SK-N-SH treated with all-trans-retinoic acid at 6 μM for 48 hours (cell line): ENCODE data around the gene CORT.

Experiments used
- ATAC-seq: fragments of 200-7000 bp; cut with Tn5 transposase; 3 replicates; pipeline ENCODE4 v1.9.1; 2020; ENCODE audit warnings: mild to moderate bottlenecking, moderate library complexity
- ARNTL ChIP-seq: fragments of 450-650 bp; formaldehyde crosslinking; IDR thresholded peaks from 2 replicates; pipeline ENCODE4 v1.5.0; 2020; ENCODE audit warnings: low read depth, mild to moderate bottlenecking, moderate library complexity, borderline replicate concordance
- BACH2 ChIP-seq: fragments of 250-450 bp; sonication (Bioruptor Pico); IDR thresholded peaks from 2 replicates; pipeline ENCODE4 v1.9.0; 2021; ENCODE audit warnings: mild to moderate bottlenecking, borderline replicate concordance
- CSDC2 ChIP-seq: fragments of 250-450 bp; sonication (Bioruptor Pico); IDR thresholded peaks from 2 replicates; pipeline ENCODE4 v1.5.0; 2020; ENCODE audit warnings: mild to moderate bottlenecking, moderate library complexity
- CSRNP3 ChIP-seq: fragments of 250-450 bp; sonication (Bioruptor Pico); IDR thresholded peaks from 2 replicates; pipeline ENCODE4 v1.5.1; 2021; ENCODE audit warnings: mild to moderate bottlenecking, moderate library complexity
- ESRRG ChIP-seq: fragments of 250-450 bp; sonication (Bioruptor Pico); IDR thresholded peaks from 2 replicates; pipeline ENCODE4 v1.6.1; 2021; ENCODE audit warnings: mild to moderate bottlenecking
- GLIS3 ChIP-seq: fragments of 250-450 bp; sonication (Bioruptor Pico); IDR thresholded peaks from 2 replicates; pipeline ENCODE4 v1.5.0; 2020; ENCODE audit warnings: mild to moderate bottlenecking, moderate library complexity
- POU6F1 ChIP-seq: fragments of 250-450 bp; sonication (Bioruptor Pico); IDR thresholded peaks from 2 replicates; pipeline ENCODE4 v1.8.0; 2021; ENCODE audit warnings: low read depth, mild to moderate bottlenecking, moderate library complexity, borderline replicate concordance
- PPARA ChIP-seq: fragments of 250-450 bp; sonication (Bioruptor Pico); IDR thresholded peaks from 2 replicates; pipeline ENCODE4 v1.5.0; 2020; ENCODE audit warnings: mild to moderate bottlenecking, borderline replicate concordance
- RARB ChIP-seq: fragments of 250-450 bp; sonication (Bioruptor Pico); IDR thresholded peaks from 2 replicates; pipeline ENCODE4 v1.8.0; 2021; ENCODE audit warnings: mild to moderate bottlenecking, moderate library complexity
- SNAI2 ChIP-seq: fragments of 250-450 bp; sonication (Bioruptor Pico); IDR thresholded peaks from 2 replicates; pipeline ENCODE4 v1.5.0; 2020; ENCODE audit warnings: mild to moderate bottlenecking, moderate library complexity
- TOX ChIP-seq: fragments of 250-450 bp; sonication (Bioruptor Pico); IDR thresholded peaks from 2 replicates; pipeline ENCODE4 v1.8.0; 2021; ENCODE audit warnings: mild to moderate bottlenecking, moderate library complexity, borderline replicate concordance
- ZC3H10 ChIP-seq: fragments of 250-450 bp; sonication (Bioruptor Pico); IDR thresholded peaks from 2 replicates; pipeline ENCODE4 v1.5.1; 2021; ENCODE audit warnings: mild to moderate bottlenecking, moderate library complexity
- ZNF565 ChIP-seq: fragments of 450-650 bp; formaldehyde crosslinking; conservative IDR thresholded peaks from 2 replicates; pipeline ENCODE4 v1.5.0; 2020; ENCODE audit warnings: low read depth, mild to moderate bottlenecking, moderate library complexity
- ZNF8 ChIP-seq: fragments of 450-650 bp; formaldehyde crosslinking; IDR thresholded peaks from 2 replicates; pipeline ENCODE4 v1.5.0; 2020; ENCODE audit warnings: mild to moderate bottlenecking, moderate library complexity
- TF ChIP-seq, protein P1 (sequence below): fragments of 250-450 bp; sonication (Bioruptor Pico); IDR thresholded peaks from 2 replicates; pipeline ENCODE4 v1.8.0; 2020; ENCODE audit warnings: mild to moderate bottlenecking, moderate library complexity, borderline replicate concordance
- TF ChIP-seq, protein P2 (sequence below): fragments of 250-450 bp; sonication (Bioruptor Pico); IDR thresholded peaks from 2 replicates; pipeline ENCODE4 v1.5.0; 2020; ENCODE audit warnings: mild to moderate bottlenecking, moderate library complexity

Gene CORT, protein sequence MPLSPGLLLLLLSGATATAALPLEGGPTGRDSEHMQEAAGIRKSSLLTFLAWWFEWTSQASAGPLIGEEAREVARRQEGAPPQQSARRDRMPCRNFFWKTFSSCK

DNA sequence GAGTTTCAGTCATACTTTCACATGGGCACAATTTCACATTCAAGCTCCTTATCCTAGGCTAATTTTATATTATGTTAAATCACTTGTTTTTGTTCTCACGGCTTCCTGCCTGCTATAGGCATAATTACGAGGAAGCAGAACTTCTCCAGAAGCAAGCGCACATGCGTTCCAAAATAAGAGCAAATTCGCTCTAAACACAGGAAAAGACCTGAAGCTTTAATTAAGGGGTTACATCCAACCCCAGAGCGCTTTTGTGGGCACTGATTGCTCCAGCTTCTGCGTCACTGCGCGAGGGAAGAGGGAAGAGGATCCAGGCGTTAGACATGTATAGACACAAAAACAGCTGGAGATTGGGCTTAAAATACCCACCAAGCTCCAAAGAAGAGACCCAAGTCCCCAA is at the start of gene CORT:
CORT (plus strand) TSS at position 281 of the 400 bp plus-strand sequence. CDS start 193 bp downstream, outside the sequence.
- ATAC-seq = no peak
- no peak for TF ChIP-seq RARB (CRISPR knock-in tag)
- TF ChIP-seq POU6F1 (CRISPR knock-in tag) = no peak
- TF ChIP-seq ARNTL (CRISPR knock-in tag) = no peak
- TF ChIP-seq ZC3H10 (CRISPR knock-in tag) = no peak
- TF ChIP-seq ZNF565 (CRISPR knock-in tag) = no peak
- TF ChIP-seq, protein P1, sequence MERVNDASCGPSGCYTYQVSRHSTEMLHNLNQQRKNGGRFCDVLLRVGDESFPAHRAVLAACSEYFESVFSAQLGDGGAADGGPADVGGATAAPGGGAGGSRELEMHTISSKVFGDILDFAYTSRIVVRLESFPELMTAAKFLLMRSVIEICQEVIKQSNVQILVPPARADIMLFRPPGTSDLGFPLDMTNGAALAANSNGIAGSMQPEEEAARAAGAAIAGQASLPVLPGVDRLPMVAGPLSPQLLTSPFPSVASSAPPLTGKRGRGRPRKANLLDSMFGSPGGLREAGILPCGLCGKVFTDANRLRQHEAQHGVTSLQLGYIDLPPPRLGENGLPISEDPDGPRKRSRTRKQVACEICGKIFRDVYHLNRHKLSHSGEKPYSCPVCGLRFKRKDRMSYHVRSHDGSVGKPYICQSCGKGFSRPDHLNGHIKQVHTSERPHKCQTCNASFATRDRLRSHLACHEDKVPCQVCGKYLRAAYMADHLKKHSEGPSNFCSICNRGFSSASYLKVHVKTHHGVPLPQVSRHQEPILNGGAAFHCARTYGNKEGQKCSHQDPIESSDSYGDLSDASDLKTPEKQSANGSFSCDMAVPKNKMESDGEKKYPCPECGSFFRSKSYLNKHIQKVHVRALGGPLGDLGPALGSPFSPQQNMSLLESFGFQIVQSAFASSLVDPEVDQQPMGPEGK = no peak

- ATAC-seq = no peak
- TF ChIP-seq, protein P2, sequence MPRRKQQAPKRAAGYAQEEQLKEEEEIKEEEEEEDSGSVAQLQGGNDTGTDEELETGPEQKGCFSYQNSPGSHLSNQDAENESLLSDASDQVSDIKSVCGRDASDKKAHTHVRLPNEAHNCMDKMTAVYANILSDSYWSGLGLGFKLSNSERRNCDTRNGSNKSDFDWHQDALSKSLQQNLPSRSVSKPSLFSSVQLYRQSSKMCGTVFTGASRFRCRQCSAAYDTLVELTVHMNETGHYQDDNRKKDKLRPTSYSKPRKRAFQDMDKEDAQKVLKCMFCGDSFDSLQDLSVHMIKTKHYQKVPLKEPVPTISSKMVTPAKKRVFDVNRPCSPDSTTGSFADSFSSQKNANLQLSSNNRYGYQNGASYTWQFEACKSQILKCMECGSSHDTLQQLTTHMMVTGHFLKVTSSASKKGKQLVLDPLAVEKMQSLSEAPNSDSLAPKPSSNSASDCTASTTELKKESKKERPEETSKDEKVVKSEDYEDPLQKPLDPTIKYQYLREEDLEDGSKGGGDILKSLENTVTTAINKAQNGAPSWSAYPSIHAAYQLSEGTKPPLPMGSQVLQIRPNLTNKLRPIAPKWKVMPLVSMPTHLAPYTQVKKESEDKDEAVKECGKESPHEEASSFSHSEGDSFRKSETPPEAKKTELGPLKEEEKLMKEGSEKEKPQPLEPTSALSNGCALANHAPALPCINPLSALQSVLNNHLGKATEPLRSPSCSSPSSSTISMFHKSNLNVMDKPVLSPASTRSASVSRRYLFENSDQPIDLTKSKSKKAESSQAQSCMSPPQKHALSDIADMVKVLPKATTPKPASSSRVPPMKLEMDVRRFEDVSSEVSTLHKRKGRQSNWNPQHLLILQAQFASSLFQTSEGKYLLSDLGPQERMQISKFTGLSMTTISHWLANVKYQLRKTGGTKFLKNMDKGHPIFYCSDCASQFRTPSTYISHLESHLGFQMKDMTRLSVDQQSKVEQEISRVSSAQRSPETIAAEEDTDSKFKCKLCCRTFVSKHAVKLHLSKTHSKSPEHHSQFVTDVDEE (CRISPR knock-in tag) = no peak
- TF ChIP-seq, protein P1 = no peak
- TF ChIP-seq CSRNP3 (CRISPR knock-in tag) = no peak
Observed at GRCh38 chr1:10401281-10401680, 48.5 kb upstream of the CORT start.

DNA sequence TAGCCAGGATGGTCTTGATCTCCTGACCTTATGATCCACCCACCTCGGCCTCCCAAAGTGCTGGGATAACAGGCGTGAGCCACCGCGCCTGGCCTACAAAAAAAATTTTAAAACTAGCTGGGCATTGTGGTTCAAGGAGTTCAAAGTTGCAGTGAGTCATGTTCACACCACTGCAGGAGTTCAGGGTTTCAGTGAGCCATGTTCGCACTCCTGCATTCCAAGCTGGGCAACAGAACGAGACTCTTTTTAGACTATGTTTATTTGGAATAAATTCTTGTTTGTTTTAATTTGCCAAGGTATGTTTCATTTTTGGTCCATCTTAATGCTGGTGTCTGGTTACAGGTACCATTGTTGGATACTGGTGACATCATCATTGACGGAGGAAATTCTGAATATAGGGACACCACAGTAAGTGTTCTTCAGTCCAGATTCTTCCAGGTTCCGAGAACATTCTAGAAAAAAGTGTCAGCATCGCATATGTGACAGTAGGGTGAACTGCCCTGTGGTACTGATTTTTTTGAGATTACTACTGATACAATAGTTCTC is 47.0 kb upstream of the CORT start:
- ATAC-seq = no peak
- no peak for TF ChIP-seq ZNF565 (CRISPR knock-in tag)
- TF ChIP-seq ZC3H10 (CRISPR knock-in tag) = no peak
- no peak for TF ChIP-seq CSDC2 (CRISPR knock-in tag)

- TF ChIP-seq GLIS3 (CRISPR knock-in tag) (no peak), ZNF8 (CRISPR knock-in tag) (no peak), TOX (CRISPR knock-in tag) (no peak), ESRRG (no peak), ARNTL (CRISPR knock-in tag) (no peak), SNAI2 (CRISPR knock-in tag) (no peak), PPARA (CRISPR knock-in tag) (no peak), BACH2 (CRISPR knock-in tag) (no peak)
- no peak for ATAC-seq
Observed at GRCh38 chr1:10407201-10407600, 42.6 kb upstream of the CORT start.
